ENCODE results near the gene B4GALNT1.
"Not testable (repeated sequence)": the region's sequence is repeated elsewhere in the genome, so short reads cannot be mapped to it uniquely, and the experiment has no call there.

The B4GALNT1 gene

GRCh38 chr12:57671811-57672210 is 38.8 kb upstream of the B4GALNT1 start:
- ATAC-seq, result not testable (repeated sequence)

- not testable (repeated sequence) for ATAC-seq
Observed at GRCh38 chr12:57669691-57670090, 36.7 kb upstream of the B4GALNT1 start.

- no peak for TF ChIP-seq GLIS3 (CRISPR knock-in tag; IDR thresholded peaks at IDR 0.05)
- no peak for TF ChIP-seq ZFP30 (CRISPR knock-in tag; IDR thresholded peaks at IDR 0.05)
- no peak for TF ChIP-seq CREB5 (CRISPR knock-in tag; IDR thresholded peaks at IDR 0.05; ENCODE audit: low read depth)
- no peak for TF ChIP-seq OSR1 (CRISPR knock-in tag; IDR thresholded peaks at IDR 0.05)
- no peak for ATAC-seq
Observed at GRCh38 chr12:57666897-57667296, 33.9 kb upstream of the B4GALNT1 start.

- not testable (repeated sequence) for ATAC-seq
Observed at GRCh38 chr12:57665066-57665820, 32.2 kb upstream of the B4GALNT1 start.

- TF ChIP-seq CSRNP3 (CRISPR knock-in tag; IDR thresholded peaks at IDR 0.05), result no peak
- no peak for TF ChIP-seq ZFP3 (CRISPR knock-in tag; IDR thresholded peaks at IDR 0.05)
- TF ChIP-seq ESRRG (CRISPR knock-in tag; IDR thresholded peaks at IDR 0.05), result no peak
- no peak for TF ChIP-seq TCF4 (CRISPR knock-in tag; IDR thresholded peaks at IDR 0.05; ENCODE audit: borderline replicate concordance)
- TF ChIP-seq ZFP30 (CRISPR knock-in tag; IDR thresholded peaks at IDR 0.05), result no peak
- TF ChIP-seq CSDC2 (CRISPR knock-in tag; IDR thresholded peaks at IDR 0.05), result no peak
- no peak for TF ChIP-seq PATZ1 (CRISPR knock-in tag; IDR thresholded peaks at IDR 0.05; ENCODE audit: borderline replicate concordance)
- no peak for TF ChIP-seq ISL1 (CRISPR knock-in tag; IDR thresholded peaks at IDR 0.05)
- no peak for TF ChIP-seq ZNF8 (CRISPR knock-in tag; IDR thresholded peaks at IDR 0.05)
- no peak for TF ChIP-seq RARB (CRISPR knock-in tag; IDR thresholded peaks at IDR 0.05)
- no peak for TF ChIP-seq ZNF70 (CRISPR knock-in tag; IDR thresholded peaks at IDR 0.05)
- TF ChIP-seq CREB5 (CRISPR knock-in tag; IDR thresholded peaks at IDR 0.05; ENCODE audit: low read depth), result no peak
- TF ChIP-seq TSHZ2 (CRISPR knock-in tag; IDR thresholded peaks at IDR 0.05), result no peak
- TF ChIP-seq ARNTL (CRISPR knock-in tag; IDR thresholded peaks at IDR 0.05; ENCODE audit: borderline replicate concordance, low read depth), result no peak
- TF ChIP-seq PPARA (CRISPR knock-in tag; IDR thresholded peaks at IDR 0.05; ENCODE audit: borderline replicate concordance), result no peak
- TF ChIP-seq ZC3H10 (CRISPR knock-in tag; IDR thresholded peaks at IDR 0.05), result no peak
- TF ChIP-seq OSR1 (CRISPR knock-in tag; IDR thresholded peaks at IDR 0.05), result no peak
- TF ChIP-seq GLIS3 (CRISPR knock-in tag; IDR thresholded peaks at IDR 0.05), result no peak
- no peak for TF ChIP-seq POU6F1 (CRISPR knock-in tag; IDR thresholded peaks at IDR 0.05; ENCODE audit: borderline replicate concordance, low read depth)
- TF ChIP-seq BACH2 (CRISPR knock-in tag; IDR thresholded peaks at IDR 0.05; ENCODE audit: borderline replicate concordance), result no peak
- ATAC-seq, result no peak
Observed at GRCh38 chr12:57661376-57661775, 28.4 kb upstream of the B4GALNT1 start.
